Activated T-cell treated with anti-CD3 and anti-CD28 coated beads for 48 hours (primary cell): ENCODE data around the gene ACCSL.

Experiments used
- DNase-seq: peaks from one replicate; pipeline ENCODE4 v3.0.0-alpha.2; 2020; ENCODE audit warnings: low read depth

ACCSL gene

GRCh38 chr11:44047931-44048431, at the start of gene ACCSL:
Gene ACCSL (plus strand): TSS chr11:44047981. CDS start chr11:44048037, 56 bp downstream.
- no peak for DNase-seq

- no peak for DNase-seq
Observed at GRCh38 chr11:43998308-43998707, 49.5 kb upstream of the ACCSL start.

- DNase-seq = no peak
Observed at GRCh38 chr11:44000731-44001130, 47.0 kb upstream of the ACCSL start.

GRCh38 chr11:44002191-44003093, 45.3 kb upstream of the ACCSL start:
- DNase-seq = no peak

DNA sequence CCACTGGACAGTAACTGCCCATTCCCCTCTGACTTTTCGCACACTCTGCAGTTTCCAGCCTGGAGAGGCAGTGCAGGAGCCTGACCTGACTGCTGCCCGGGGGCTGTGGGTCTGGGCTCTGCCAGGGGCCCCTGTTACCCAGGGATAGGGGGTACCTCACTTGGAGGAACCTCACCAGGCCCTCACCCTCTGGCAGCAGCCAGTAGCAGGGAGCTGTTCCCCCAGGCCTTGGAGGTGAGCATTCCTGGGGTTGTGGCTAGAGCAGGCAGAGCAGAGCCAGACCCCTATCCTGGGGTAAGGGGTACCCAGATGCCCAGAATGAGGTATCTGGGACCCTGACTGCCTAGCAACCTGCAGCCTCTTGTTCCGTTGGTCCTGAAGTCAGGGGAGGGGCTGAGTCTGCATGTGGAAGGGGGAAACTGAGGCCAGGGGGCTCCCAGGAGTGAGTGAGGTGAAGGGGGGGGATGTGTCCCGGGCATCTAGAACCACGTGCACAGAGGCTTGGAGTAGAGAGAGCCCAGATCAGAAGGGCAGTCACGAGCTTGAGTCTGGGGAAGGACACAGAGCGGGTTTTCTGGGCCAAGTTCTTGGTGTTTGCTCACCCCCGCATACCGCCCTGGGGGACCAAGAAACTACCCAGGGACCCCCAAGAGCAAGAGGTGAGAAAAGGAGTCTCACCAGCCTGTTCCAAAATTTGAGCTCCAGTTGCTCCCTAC, 43.9 kb upstream of the ACCSL start:
- DNase-seq = no peak

DNA sequence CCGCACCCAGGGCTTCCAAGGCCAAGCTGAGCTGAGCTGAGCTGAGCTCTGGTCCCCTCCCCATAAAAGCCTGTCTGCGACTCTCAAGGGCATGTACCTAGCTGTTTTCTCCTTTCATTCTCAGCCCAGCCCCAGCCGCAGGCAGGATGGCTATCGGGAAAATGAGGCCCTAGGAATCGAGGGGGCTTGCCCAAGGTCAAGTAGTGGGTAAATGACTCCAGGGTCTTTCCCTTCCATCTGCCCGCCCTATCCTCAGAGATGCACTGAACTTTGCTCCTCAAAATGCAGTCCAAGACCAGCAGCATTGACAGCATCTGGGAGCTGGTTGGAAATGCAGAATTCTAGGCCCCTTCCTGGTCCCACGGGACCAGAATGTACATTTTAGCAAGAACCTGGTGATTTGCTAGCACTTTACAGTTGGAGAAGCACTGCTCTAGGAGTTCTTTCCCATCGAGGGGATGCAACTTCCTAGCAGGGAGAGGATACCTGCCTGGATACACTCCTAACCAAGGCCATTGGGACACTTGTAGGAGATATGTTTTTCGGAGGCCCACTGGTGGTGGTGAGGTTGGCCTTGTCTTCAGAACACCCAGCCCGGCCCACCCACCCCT, 43.2 kb upstream of the ACCSL start:
- no peak for DNase-seq

DNA sequence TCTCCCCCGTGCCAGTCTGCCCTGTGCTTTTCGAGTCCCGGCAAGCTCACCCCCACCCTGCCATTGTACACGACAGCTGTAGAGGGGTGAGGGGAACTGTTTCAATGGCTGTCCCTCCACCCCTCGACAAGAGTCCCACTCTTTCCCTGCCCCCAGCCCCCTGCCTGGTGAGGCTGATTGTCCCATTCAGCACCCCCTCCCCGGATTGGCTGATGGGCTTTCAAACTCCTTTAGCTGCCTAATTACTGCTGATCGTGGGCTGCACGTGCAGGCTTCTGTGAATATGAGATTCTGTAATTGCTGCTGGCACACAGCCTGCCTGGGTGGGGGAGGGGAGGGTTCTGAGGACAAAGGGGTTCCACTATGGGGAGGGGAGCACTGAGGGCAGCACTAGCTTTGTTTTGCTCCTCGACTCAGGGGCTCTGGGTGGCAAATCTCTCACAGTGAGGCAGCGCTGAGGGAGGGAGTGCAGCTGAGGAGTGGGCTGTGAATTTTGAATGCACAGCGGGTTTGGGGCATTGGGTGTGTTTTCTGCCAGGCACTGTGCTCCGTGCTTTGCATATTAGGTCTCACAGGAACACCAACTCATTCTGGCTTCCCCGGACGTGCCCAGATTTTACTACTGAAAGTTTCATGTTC, 42.6 kb upstream of the ACCSL start:
- DNase-seq = no peak

- DNase-seq = no peak
Observed at GRCh38 chr11:44005956-44006355, 41.8 kb upstream of the ACCSL start.

GRCh38 chr11:44006917-44007361, 40.8 kb upstream of the ACCSL start:
- DNase-seq = no peak

- DNase-seq = no peak
Observed at GRCh38 chr11:44007481-44008087, 40.2 kb upstream of the ACCSL start.

- DNase-seq = no peak
Observed at GRCh38 chr11:44008088-44008501, 39.7 kb upstream of the ACCSL start.

DNA sequence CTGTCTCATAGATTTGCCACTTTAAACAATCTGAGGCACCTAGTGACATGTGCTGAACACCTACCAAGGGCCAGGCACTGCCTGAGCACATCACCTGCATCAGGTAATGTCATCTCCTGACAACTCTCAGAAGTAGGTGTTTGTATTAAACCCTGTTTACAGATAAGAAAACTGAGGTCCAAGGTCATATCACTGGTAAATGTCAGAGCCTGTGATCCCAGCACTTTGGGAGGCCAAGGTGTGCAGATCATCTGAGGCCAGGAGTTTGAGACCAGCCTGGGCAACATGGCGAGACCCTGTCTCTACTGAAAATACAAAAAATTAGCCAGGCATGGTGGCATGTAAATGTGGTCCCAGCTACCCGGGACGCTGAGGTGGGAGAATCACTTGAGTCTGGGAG, 39.1 kb upstream of the ACCSL start:
- DNase-seq = no peak

DNA sequence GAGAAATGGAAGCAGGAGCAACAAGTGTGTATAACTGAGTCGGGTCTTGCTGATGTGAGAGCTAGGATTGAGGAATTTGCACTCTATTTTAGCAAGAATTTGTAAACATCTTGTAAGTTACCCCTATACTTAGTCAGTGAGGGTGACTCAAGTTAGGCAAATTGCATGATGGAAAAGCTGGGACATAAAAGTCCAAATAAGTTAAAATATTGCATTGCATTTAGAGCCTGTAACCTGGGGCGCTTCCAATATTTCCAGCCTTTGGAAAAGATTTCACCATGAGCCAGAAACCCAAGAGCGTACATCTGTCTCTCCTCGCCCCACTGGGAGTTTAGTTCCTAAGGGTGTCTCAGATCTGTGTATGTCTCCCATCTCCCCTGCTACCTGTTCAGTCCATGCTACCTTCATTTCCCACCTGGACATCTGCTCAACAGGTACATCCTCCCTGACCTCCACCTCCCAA, 37.0 kb upstream of the ACCSL start:
- no peak for DNase-seq

GRCh38 chr11:44011797-44012196, 36.0 kb upstream of the ACCSL start:
- DNase-seq = no peak

- no peak for DNase-seq
Observed at GRCh38 chr11:44014968-44015623, 32.7 kb upstream of the ACCSL start.

- DNase-seq = no peak
Observed at GRCh38 chr11:44015624-44016007, 32.2 kb upstream of the ACCSL start.

DNA sequence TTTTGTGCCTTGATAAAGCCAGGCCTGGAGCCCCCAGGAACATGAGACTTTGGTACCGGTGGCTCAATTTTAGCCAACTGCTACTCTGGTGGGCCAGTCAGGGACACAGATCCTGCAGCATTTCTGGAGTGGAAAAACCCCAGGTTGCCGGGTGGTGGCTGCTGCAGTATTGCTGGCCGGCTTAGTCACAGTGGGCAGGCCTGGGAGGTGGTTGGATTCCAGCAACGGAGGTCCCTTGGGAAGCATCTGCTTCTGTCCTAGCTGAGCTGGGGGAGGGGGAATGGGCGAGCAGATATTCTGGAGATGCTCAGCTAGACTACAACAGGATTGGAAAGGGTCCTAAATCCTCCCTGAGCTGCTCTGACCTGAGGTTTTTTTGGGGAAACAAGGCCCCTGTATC, 31.6 kb upstream of the ACCSL start:
- DNase-seq = no peak

DNA sequence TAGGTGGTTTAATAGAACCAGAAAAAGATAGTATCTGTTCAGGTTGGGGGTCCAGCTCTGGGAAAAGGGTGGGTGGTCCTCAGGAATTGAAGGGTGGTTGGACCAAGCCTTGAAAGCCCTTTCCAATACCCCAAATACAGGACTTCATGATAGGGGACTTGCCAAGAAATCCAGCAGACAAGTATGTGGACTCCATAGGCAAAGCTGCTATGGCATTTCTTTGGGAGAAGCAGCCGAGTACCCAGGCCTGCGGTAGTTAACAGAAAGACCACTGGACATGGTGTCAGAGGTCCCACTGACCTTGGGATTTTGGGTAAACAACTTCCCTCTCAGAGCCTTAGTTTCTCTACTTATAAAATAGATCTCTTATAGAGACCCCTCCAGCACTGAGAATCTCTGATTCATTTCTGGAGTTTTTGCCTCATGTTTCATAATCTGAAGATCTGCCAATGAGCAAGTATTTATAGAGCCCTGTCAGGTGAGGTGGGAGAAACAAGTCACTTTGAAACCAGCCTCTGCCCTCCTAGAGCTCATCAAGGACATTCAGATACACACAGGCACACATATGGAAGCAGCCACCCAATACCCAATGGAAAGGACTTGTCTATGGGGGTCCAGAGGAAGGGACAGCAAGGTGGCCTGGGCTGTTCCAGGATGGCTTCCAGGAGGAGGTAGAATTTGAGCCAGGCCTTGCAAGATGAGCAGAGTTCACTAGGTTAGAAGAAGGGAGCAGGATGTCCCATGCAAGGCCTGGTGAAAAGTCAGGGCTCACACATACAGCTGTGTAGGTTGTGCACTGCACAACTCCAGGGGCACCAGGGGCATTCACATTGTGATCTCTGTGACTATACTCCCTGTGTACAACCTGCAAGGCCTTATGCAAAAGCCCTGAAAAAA, 31.0 kb upstream of the ACCSL start:
- DNase-seq = no peak

- DNase-seq = no peak
Observed at GRCh38 chr11:44017443-44018126, 30.2 kb upstream of the ACCSL start.
